Cardiac muscle cell (in vitro differentiated cells and primary cell): Measurements from ENCODE around the gene EYA4. TPM values are rescaled to one million over a fixed set of nuclear protein-coding genes. Genes with fewer than 3 reads are reported as not detected.

Experiments used
- DNase-seq, 2 donors: peaks; one replicate each; pipeline versions ENCODE4 v3.0.0 to v3.0.0-alpha.2; 2010 to 2017; ENCODE audit warnings: low read depth in 1 of 2, low spot score in 1 of 2
- H3K27ac ChIP-seq: fragments of 200-600 bp; sonication (generic); 2 replicates; pipeline ENCODE4 v1.5.1; 2016
- H3K27me3 ChIP-seq: fragments of 200-600 bp; sonication (generic); 2 replicates; pipeline ENCODE4 v1.6.0; 2016; ENCODE audit warnings: control low read depth
- H3K36me3 ChIP-seq: fragments of 200-600 bp; sonication (generic); 2 replicates; pipeline ENCODE4 v1.5.1; 2016; ENCODE audit warnings: control low read depth
- H3K4me1 ChIP-seq: fragments of 200-600 bp; sonication (generic); 2 replicates; pipeline ENCODE4 v1.8.1; 2017; ENCODE audit warnings: low read depth, mild to moderate bottlenecking, mixed run types
- H3K4me3 ChIP-seq: fragments of 200-600 bp; sonication (generic); 2 replicates; pipeline ENCODE4 v1.5.1; 2016; ENCODE audit warnings: mild to moderate bottlenecking
- H3K9me3 ChIP-seq: fragments of 200-600 bp; sonication (generic); 2 replicates; pipeline ENCODE4 v1.5.1; 2017; ENCODE audit warnings: low read depth, mild to moderate bottlenecking, control low read depth
- polyA plus RNA-seq: library from polyadenylated mRNA; unstranded; fragments of >200 nt; fragmentation: Nextera tagmentation; extraction: Ambion mirVana; gene quantifications from 2 replicates; pipeline ENCODE4 v1.2.1, GENCODE V29; 2016
- total RNA-seq: library from RNA; depleted of rRNA; stranded (reverse); fragments of >200 nt; gene quantifications from 2 replicates; pipeline ENCODE4 v1.2.3, GENCODE V29; 2016
- TF ChIP-seq, protein P1 (sequence below): IDR thresholded peaks from 2 replicates; pipeline ENCODE4 v1.5.1; 2012; ENCODE audit warnings: low read depth, mild to moderate bottlenecking, low read length

The EYA4 gene
- total and polyA plus RNA-seq, 2 experiments from 2014 or later: 0.03 to 0.11 TPM

DNA sequence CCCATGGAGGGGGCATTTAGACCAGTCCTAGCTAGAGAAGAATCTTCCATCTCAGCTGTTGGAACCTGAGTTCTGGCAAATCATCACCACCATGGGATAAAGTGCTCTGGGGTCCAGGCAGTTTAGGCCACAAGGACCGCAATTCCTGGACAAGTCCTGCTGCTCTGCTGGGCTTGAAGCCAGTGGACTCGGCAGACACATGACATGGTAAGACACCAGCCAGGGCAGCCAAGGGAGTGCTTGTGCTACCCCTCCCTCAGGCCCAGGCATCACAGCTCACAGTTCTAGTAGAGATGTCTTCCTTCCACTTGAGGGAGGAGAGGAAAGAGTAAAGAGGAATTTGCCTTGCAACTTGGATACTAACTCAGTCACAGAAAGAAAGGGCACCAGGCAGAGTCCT lies 246.0 kb downstream of the EYA4 start:
- no peaks in the 10 kb centered on the region for H3K27me3 ChIP-seq
- TF ChIP-seq, protein P1, sequence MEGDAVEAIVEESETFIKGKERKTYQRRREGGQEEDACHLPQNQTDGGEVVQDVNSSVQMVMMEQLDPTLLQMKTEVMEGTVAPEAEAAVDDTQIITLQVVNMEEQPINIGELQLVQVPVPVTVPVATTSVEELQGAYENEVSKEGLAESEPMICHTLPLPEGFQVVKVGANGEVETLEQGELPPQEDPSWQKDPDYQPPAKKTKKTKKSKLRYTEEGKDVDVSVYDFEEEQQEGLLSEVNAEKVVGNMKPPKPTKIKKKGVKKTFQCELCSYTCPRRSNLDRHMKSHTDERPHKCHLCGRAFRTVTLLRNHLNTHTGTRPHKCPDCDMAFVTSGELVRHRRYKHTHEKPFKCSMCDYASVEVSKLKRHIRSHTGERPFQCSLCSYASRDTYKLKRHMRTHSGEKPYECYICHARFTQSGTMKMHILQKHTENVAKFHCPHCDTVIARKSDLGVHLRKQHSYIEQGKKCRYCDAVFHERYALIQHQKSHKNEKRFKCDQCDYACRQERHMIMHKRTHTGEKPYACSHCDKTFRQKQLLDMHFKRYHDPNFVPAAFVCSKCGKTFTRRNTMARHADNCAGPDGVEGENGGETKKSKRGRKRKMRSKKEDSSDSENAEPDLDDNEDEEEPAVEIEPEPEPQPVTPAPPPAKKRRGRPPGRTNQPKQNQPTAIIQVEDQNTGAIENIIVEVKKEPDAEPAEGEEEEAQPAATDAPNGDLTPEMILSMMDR: no peak
- H3K36me3 ChIP-seq: no peaks in the 10 kb centered on the region
- H3K9me3 ChIP-seq: no peaks in the 10 kb centered on the region
- no peaks in the 10 kb centered on the region for H3K4me1 ChIP-seq
- H3K27ac ChIP-seq: no peak overlapping the region
- no peak overlapping the region for H3K4me3 ChIP-seq
- DNase-seq: no peak

DNA sequence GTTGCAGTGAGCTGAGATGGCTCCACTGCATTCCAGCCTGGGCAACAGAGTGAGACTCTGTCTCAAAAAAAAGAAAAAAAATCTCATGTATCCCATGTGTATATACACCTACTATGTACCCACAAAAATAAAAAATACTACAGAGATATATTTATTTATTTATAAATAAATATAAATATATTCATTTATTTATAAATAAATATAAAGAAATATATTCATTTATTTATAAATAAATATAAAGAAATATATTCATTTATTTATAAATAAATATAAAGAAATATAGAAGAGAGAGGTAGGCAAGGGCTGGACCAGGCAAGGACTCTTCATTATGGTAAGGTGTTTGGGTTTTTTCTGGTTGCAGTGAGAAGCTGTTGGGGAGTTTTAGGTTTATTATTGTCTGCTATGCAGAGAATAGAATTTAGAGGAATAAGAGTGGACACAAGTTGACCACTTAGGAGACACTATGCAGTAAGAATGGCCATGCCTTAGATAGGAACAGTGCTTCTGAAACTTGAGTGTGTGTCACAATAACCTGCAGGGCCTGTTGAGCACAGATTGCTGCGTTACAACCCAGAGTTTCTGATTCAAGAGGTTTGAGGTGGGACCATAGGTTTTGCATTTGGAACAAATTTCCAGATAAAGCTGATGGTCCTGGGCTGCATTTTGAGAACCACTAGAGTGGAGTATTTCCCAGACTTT lies 254.2 kb downstream of the EYA4 start:
- Histone ChIP-seq H3K27me3 (no peaks in the 10 kb centered on the region), H3K36me3 (no peaks in the 10 kb centered on the region), H3K4me1 (no peaks in the 10 kb centered on the region), H3K4me3 (no peak overlapping the region), H3K9me3 (no peaks in the 10 kb centered on the region), H3K27ac (no peak overlapping the region)
- TF ChIP-seq, protein P1: no peak
- DNase-seq: peak in 1 of 2 donors; percentile 13

DNA sequence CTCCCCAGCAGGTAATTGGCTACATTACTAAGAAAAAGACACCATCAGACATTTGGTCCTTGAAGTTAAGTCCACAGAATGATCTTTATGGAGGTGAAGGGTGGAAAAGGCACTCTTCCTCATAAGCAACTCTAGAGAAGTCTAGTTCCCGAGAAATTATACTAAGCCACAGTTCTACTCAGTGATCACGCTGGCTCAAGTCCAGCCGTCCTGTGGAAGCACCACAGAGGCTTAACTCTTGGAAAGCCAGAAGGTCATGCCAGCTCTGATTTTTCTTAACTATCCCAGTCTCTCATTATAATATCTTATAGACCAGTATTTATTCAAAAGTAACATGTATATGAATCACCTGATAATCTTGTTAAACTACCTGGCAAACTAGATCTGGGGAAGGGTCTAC lies 258.5 kb downstream of the EYA4 start:
- no peak for DNase-seq
- Histone ChIP-seq H3K4me3 (no peak overlapping the region), H3K27me3 (no peaks in the 10 kb centered on the region), H3K9me3 (no peaks in the 10 kb centered on the region), H3K4me1 (no peaks in the 10 kb centered on the region), H3K27ac (no peak overlapping the region), H3K36me3 (no peaks in the 10 kb centered on the region)
- TF ChIP-seq, protein P1: no peak

DNA sequence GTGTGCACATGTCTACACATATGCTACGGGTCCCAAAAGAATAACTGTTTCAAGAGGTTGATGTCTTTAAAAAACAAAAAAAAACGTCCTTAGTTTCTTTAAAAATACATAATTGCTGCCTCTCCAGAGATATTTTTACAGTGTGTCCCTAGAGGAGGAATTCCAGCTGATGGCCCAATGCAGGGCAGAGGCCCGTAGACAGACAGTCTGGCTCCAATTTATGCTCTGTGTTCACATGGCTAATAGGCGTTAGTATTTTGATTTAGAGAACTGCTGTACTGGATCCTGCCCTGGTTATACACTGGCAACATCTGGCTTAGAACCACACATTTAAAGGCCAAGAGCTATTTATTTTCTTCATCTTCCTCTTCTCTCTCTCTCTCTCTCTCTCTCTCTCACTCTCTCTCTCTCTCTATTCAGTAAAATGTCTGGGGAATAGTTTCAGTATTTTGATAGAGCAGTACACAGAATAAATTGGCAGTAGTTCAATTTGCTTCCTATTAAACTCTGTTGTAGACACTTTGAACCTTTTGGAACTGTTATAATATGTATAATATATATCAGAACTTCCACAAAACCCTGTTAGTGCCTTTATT lies 260.6 kb downstream of the EYA4 start:
- TF ChIP-seq, protein P1: no peak
- H3K9me3 ChIP-seq: no peaks in the 10 kb centered on the region
- H3K4me1 ChIP-seq: no peaks in the 10 kb centered on the region
- no peaks in the 10 kb centered on the region for H3K27me3 ChIP-seq
- no peak overlapping the region for H3K4me3 ChIP-seq
- no peak overlapping the region for H3K27ac ChIP-seq
- peak in 1 of 2 donors; percentile 16 for DNase-seq
- no peaks in the 10 kb centered on the region for H3K36me3 ChIP-seq

DNA sequence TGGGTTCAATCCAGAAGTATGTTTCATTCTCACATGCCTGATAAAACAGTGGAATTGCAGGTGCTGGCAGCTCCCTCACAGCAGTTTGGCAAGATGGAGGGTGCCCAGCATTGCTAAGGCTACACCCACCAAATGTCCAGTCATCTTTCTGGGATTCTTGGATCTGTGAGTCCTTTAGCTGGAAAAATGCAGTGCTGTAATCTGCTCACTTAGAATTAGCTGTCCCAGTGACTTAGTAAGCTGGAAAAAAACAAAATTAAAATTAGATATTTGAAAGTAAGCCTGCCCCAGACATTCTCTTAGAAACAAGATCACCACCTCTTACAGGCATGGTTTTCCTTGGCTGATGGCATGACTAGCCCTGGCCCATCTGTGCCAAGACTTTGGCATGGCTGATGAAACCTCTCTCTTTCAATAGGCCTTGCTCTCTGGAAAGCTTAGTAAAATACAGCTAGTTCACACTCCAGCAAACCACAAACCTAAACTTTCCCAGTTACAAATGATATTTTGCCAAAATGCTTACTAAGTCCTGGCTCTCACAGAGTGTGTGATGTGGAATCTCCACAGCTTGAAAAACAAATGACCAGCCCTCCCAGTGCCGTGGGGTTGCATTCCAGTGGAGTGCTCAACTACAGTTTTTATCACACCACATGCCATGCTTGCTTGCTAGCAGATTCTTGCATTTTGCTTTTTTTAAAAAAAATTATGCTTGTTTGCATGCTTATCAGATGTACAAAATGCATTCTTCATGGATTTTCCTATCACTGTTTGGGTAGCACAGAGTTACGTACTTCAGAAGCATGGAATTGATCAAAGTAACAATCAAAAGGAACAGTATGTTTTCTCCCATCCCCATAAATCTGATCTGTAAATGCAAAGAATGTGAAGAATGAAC lies 261.5 kb downstream of the EYA4 start:
- Histone ChIP-seq H3K9me3 (no peaks in the 10 kb centered on the region), H3K4me3 (no peak overlapping the region), H3K4me1 (no peaks in the 10 kb centered on the region), H3K36me3 (no peaks in the 10 kb centered on the region), H3K27me3 (no peaks in the 10 kb centered on the region), H3K27ac (no peak overlapping the region)
- DNase-seq: peak; percentile 10 to 96
- TF ChIP-seq, protein P1: no peak
